ENCODE data around the gene LAMC1.

Gene LAMC1

GRCh38 chr1:183023146-183023600, at the start of gene LAMC1:
LAMC1 (plus strand) TSS chr1:183023420; CDS start chr1:183023717, 297 bp downstream.
- DNase-seq, result peak; percentile 65 to 83

- DNase-seq, result no peak
These were observed 48.6 kb upstream of the LAMC1 start for GRCh38 chr1:182974506-182975191.

GRCh38 chr1:182977480-182977879, 45.7 kb upstream of the LAMC1 start:
- no peak for DNase-seq

- no peak for DNase-seq
These were observed 44.9 kb upstream of the LAMC1 start for GRCh38 chr1:182978151-182978853.

- DNase-seq, result no peak
These were observed 39.1 kb upstream of the LAMC1 start for GRCh38 chr1:182984138-182984537.

- DNase-seq, result no peak
These were observed 38.6 kb upstream of the LAMC1 start for GRCh38 chr1:182984621-182985020.

GRCh38 chr1:182985876-182986275, 37.3 kb upstream of the LAMC1 start:
- DNase-seq, result no peak

GRCh38 chr1:182990413-182991144, 32.6 kb upstream of the LAMC1 start:
- DNase-seq, result no peak

- no peak for DNase-seq
These were observed 29.5 kb upstream of the LAMC1 start for GRCh38 chr1:182993746-182994145.

GRCh38 chr1:182995894-182996293, 27.3 kb upstream of the LAMC1 start:
- no peak for DNase-seq

GRCh38 chr1:182996816-182997215, 26.4 kb upstream of the LAMC1 start:
- no peak for DNase-seq

- DNase-seq, result no peak
These were observed 24.7 kb upstream of the LAMC1 start for GRCh38 chr1:182998482-182998881.

GRCh38 chr1:183000167-183000962, 22.9 kb upstream of the LAMC1 start:
- no peak for DNase-seq

GRCh38 chr1:183002267-183002666, 21.0 kb upstream of the LAMC1 start:
- no peak for DNase-seq

- no peak for DNase-seq
These were observed 20.4 kb upstream of the LAMC1 start for GRCh38 chr1:183002797-183003196.

- DNase-seq, result no peak
These were observed 20.0 kb upstream of the LAMC1 start for GRCh38 chr1:183003203-183003602.

- no peak for DNase-seq
These were observed 19.1 kb upstream of the LAMC1 start for GRCh38 chr1:183004141-183004540.

- DNase-seq, result no peak
These were observed 11.4 kb upstream of the LAMC1 start for GRCh38 chr1:183011859-183012258.

GRCh38 chr1:183012301-183012994, 10.8 kb upstream of the LAMC1 start:
- no peak for DNase-seq

- no peak for DNase-seq
These were observed 4.0 kb upstream of the LAMC1 start for GRCh38 chr1:183019139-183019740.

- DNase-seq, result no peak
These were observed 3.4 kb upstream of the LAMC1 start for GRCh38 chr1:183019860-183020259.

All from NCI-H524 (cell line).